Measurements from ENCODE around the gene EME2.

DNA sequence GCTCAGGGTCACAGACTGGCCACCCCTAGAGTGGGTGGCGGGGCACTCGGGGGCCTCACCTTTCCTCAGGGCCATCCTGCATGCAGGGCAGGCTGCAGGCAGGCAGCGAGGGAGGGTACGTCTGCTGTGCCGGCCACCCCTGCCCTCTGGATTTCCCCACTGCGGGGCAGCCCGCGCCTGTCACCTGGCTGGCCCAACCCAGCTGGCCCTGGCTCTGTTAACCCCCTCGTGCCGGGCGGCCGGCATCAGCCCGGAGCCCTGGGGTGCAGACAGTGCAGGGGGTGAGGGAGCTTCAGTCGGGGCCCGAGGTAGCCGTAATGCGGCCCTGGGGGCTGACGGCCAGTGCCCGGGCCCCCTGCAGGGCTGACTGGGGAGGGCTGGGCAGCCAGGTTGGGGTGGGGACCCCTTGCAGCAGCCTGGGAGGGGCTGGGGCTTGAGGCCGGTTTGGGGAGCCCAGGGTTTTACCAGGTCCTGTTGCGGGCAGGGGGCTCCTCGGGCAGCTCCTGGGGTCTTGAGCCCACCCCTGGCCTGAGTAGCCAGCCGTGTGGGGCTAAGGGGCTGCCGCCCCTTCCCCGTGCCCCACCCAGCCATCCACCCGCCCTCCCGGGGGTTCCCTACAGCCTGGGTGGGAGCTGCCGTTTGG, 21.1 kb downstream of the EME2 start, which contains the start of gene IGFALS:
- TF ChIP-seq, protein P1, sequence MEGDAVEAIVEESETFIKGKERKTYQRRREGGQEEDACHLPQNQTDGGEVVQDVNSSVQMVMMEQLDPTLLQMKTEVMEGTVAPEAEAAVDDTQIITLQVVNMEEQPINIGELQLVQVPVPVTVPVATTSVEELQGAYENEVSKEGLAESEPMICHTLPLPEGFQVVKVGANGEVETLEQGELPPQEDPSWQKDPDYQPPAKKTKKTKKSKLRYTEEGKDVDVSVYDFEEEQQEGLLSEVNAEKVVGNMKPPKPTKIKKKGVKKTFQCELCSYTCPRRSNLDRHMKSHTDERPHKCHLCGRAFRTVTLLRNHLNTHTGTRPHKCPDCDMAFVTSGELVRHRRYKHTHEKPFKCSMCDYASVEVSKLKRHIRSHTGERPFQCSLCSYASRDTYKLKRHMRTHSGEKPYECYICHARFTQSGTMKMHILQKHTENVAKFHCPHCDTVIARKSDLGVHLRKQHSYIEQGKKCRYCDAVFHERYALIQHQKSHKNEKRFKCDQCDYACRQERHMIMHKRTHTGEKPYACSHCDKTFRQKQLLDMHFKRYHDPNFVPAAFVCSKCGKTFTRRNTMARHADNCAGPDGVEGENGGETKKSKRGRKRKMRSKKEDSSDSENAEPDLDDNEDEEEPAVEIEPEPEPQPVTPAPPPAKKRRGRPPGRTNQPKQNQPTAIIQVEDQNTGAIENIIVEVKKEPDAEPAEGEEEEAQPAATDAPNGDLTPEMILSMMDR (IDR thresholded peaks at IDR 0.05): no peak
- TF ChIP-seq POLR2A (IDR thresholded peaks at IDR 0.05): no peak

Data from testis (tissue), 2 donors.